Measurements from ENCODE around the gene TLR8.

- TF ChIP-seq CTCF (IDR thresholded peaks at IDR 0.05; ENCODE audit: low read length) (no peak), EZH2 (optimal IDR thresholded peaks at IDR 0.05; ENCODE audit: low read depth, low read length) (no peak)
These were observed at the start of gene TLR8 for GRCh38 chrX:12906046-12906761.
